SK-N-MC (cell line): ENCODE data around the gene NEAT1.

Source experiments
- EZH2 ChIP-seq: fragments of 200-600 bp; sonication (generic); IDR thresholded peaks from one replicate; pipeline ENCODE4 v1.6.1; 2017; ENCODE audit warnings: antibody characterized with exemption
- FOXP2 ChIP-seq: optimal IDR thresholded peaks from 2 replicates; pipeline ENCODE3; 2011; ENCODE audit warnings: mild to moderate bottlenecking, moderate library complexity; ENCODE audit not compliant: insufficient read depth; ENCODE audit errors: extremely low read length, control extremely low read depth
- POLR2AphosphoS5 ChIP-seq: IDR thresholded peaks from 2 replicates; pipeline ENCODE4 v1.6.1; 2012; ENCODE audit warnings: mild to moderate bottlenecking, low read depth, low read length, borderline replicate concordance

GRCh38 chr11:65428578-65429067 lies 6.0 kb downstream of the NEAT1 start:
- no peak for TF ChIP-seq POLR2AphosphoS5
- no peak for TF ChIP-seq EZH2
- TF ChIP-seq FOXP2, result no peak
